Breast epithelium (tissue), 4 donors: Measurements from ENCODE around the gene LILRB2. TPM values are rescaled to one million over a fixed set of nuclear protein-coding genes. Genes with fewer than 3 reads are reported as not detected.
A peak's percentile ranks its signal among the peaks of the same experiment; 100 is the strongest.

Experiments used
- DNase-seq, 2 donors: peaks; one replicate each; pipeline ENCODE4 v3.0.0-alpha.2; 2019; ENCODE audit warnings: low spot score in 2 of 2
- H3K27ac ChIP-seq, 2 donors: fragments of 200-600 bp; sonication (generic) in 1 of 2; one replicate each; pipeline ENCODE4 v1.5.1; 2016 to 2019; ENCODE audit warnings: mild to moderate bottlenecking in 1 of 2
- H3K27me3 ChIP-seq, 2 donors: fragments of 200-600 bp; sonication (generic) in 1 of 2; one replicate each; pipeline versions ENCODE4 v1.5.1 to v1.6.0; 2017 to 2019; ENCODE audit warnings: control low read depth in 1 of 2, mild to moderate bottlenecking in 1 of 2
- H3K36me3 ChIP-seq: fragments of 200-600 bp; one replicate; pipeline ENCODE4 v1.5.1; 2019
- H3K4me1 ChIP-seq, 2 donors: fragments of 200-600 bp; sonication (generic); one replicate each; pipeline ENCODE4 v1.5.1; 2016 to 2019; ENCODE audit warnings: control low read depth in 1 of 2
- H3K4me3 ChIP-seq, 3 donors: fragments of 200-600 bp; sonication (generic); 1 replicate in 2 of 3; 2 replicates in 1 of 3; pipeline ENCODE4 v1.5.1; 2016 to 2019; ENCODE audit warnings: mild to moderate bottlenecking in 3 of 3, moderate library complexity in 2 of 3
- H3K9me3 ChIP-seq, 2 donors: fragments of 200-600 bp; sonication (generic) in 1 of 2; one replicate each; pipeline ENCODE4 v1.5.1; 2016 to 2019; ENCODE audit warnings: control low read depth in 1 of 2
- CTCF ChIP-seq, 3 donors: fragments of 450-650 bp; IDR thresholded peaks; one replicate each; pipeline ENCODE4 v1.5.1; 2016 to 2017; ENCODE audit warnings: antibody characterized with exemption in 3 of 3, mild to moderate bottlenecking in 3 of 3, moderate library complexity in 3 of 3
- POLR2A ChIP-seq: fragments of 450-650 bp; IDR thresholded peaks from one replicate; pipeline ENCODE4 v1.6.1; 2016; ENCODE audit warnings: antibody characterized with exemption, mild to moderate bottlenecking, moderate library complexity
- POLR2AphosphoS5 ChIP-seq, 3 donors: sonication (generic); formaldehyde crosslinking; IDR thresholded peaks; one replicate each; pipeline ENCODE4 v1.6.1; 2017; ENCODE audit warnings: antibody characterized with exemption in 3 of 3
- intact Hi-C: fragments of 100-400 bp; cut with DNase I; formaldehyde crosslinking; loops from one replicate; pipeline ENCODE4 v1.15.1; 2023; ENCODE audit warnings: low total_unique reads
- total RNA-seq, 3 donors: library from RNA; depleted of rRNA; stranded (reverse); fragments of >200 nt; gene quantifications; one replicate each; pipeline ENCODE4 v1.1.0, GENCODE V29; 2016

The LILRB2 gene
- total RNA-seq, 3 donors from 2014 or later = 0.98 to 3.5 (median 1.8) TPM

- DNase-seq = no peak
- Histone ChIP-seq H3K4me1 (no peaks in the 10 kb centered on the region), H3K27me3 (peaks cover 0 to 41% of the 10 kb centered on the region in 2 donors), H3K4me3 (no peak overlapping the region), H3K36me3 (no peaks in the 10 kb centered on the region), H3K9me3 (peaks cover 0 to 3% of the 10 kb centered on the region in 2 donors), H3K27ac (no peak overlapping the region)
- intact Hi-C loops = no loop called here
- no peak for TF ChIP-seq CTCF (IDR thresholded peaks at IDR 0.05)
- no peak for TF ChIP-seq POLR2A
- TF ChIP-seq POLR2AphosphoS5 (IDR thresholded peaks at IDR 0.05) = no peak
Measured at GRCh38 chr19:54317108-54317964, 36.4 kb upstream of the LILRB2 start.

- Histone ChIP-seq H3K4me3 (no peak overlapping the region), H3K9me3 (no peaks in the 10 kb centered on the region), H3K36me3 (no peaks in the 10 kb centered on the region), H3K27me3 (peaks cover 0 to 47% of the 10 kb centered on the region in 2 donors), H3K4me1 (no peaks in the 10 kb centered on the region), H3K27ac (no peak overlapping the region)
- intact Hi-C loops = no loop called here
- DNase-seq = no peak
- TF ChIP-seq POLR2A (no peak), CTCF (IDR thresholded peaks at IDR 0.05) (no peak), POLR2AphosphoS5 (IDR thresholded peaks at IDR 0.05) (no peak)
Measured at GRCh38 chr19:54316746-54317107, 35.8 kb upstream of the LILRB2 start.

- no peaks in the 10 kb centered on the region for H3K36me3 ChIP-seq
- H3K4me3 ChIP-seq = no peak overlapping the region
- no peak overlapping the region for H3K27ac ChIP-seq
- H3K4me1 ChIP-seq = no peaks in the 10 kb centered on the region
- H3K27me3 ChIP-seq = peaks cover 0 to 48% of the 10 kb centered on the region in 2 donors
- no peaks in the 10 kb centered on the region for H3K9me3 ChIP-seq
- no peak for DNase-seq
- intact Hi-C loops = no loop called here
- TF ChIP-seq CTCF (IDR thresholded peaks at IDR 0.05) (no peak), POLR2A (no peak), POLR2AphosphoS5 (IDR thresholded peaks at IDR 0.05) (no peak)
Measured at GRCh38 chr19:54315956-54316355, 35.0 kb upstream of the LILRB2 start.

- intact Hi-C loops = no loop called here
- Histone ChIP-seq H3K36me3 (no peaks in the 10 kb centered on the region), H3K4me1 (no peaks in the 10 kb centered on the region), H3K27ac (no peak within 1 kb of the TSS), H3K27me3 (peaks cover 0 to 49% of the 10 kb centered on the region in 2 donors), H3K4me3 (no peak within 1 kb of the TSS), H3K9me3 (no peaks in the 10 kb centered on the region)
- peak in 1 of 2 donors; percentile 27 for DNase-seq
- no peak for TF ChIP-seq POLR2AphosphoS5 (IDR thresholded peaks at IDR 0.05)
- no peak for TF ChIP-seq POLR2A
- no peak for TF ChIP-seq CTCF (IDR thresholded peaks at IDR 0.05)
Measured at GRCh38 chr19:54312436-54313377, 31.8 kb upstream of the LILRB2 start, which contains the start of gene LILRA5. Gene LILRA5, minus strand, starts transcription at chr19:54313166. Its CDS starts 147 bp downstream, at chr19:54313019.
